ENCODE results near the gene ZNF136. TPM values are rescaled to one million over a fixed set of nuclear protein-coding genes. Genes with fewer than 3 reads are reported as not detected.

ZNF136 gene
- total and polyA plus RNA-seq, 4 donors = 0.92 to 5.8 (median 3.3) TPM

DNA sequence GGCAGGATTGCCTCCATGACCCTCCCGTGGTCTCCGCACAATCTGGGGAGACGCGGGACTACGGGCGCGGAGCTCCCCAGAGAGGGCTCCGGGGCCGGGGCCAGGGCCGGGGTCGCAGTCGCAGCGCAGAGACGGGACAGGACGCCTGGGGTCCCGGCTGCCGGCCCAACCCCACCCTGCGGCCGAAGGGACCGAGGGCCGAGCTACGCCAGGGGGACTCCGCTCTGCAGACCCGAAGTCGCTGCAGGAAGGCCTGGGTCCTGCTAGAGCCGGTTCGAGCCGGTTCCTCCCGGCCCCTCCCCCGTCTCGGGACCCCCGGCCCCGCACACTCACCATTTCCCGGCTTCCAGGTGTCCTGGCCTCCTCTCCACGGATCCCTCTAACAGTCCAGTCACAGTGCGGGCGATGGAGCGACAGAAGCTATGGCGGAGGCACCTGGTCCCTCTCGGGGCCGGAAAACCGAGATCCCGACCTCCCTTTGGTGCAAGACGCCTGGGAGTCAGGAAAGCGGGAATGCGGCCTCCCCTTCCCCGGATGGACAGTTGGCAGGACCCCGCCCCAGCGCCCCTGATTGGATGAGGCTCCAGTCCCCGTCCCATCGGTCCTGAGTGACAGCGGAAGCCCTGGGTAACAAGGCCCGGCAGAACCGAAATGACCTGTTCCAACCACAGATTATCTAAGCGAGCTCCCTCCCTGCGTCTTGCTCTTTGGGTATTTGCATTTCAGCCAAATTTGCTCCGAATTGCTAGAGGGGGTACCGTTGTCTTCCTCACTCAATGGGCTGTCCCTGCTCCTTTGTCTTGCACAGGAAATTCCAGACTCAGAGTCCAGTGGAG lies 6.5 kb upstream of the ZNF136 start, which contains the start of gene ZNF625:
Gene ZNF625 (minus strand): TSS at position 512 of the 836 bp plus-strand sequence. CDS start 176 bp downstream, at position 336.
- Histone ChIP-seq H3K9ac (ENCODE audit: low read depth in 1 of 2, low read length in 2 of 2) (peak within 1 kb of the TSS; percentile 31 to 60), H3K36me3 (ENCODE audit: control insufficient read depth in 4 of 4, insufficient read depth in 3 of 4, low read depth in 1 of 4, low read length in 3 of 4) (peaks cover 0 to 2% (median 0%) of the 10 kb centered on the region in 4 donors), H3K4me3 (ENCODE audit: low read depth in 1 of 3, low read length in 3 of 3) (peak within 1 kb of the TSS; percentile 51 to 82 (median 65)), H3K9me3 (ENCODE audit: control insufficient read depth in 4 of 4, low read length in 3 of 4) (peaks cover 0 to 2% (median 0%) of the 10 kb centered on the region in 4 donors), H3K4me1 (ENCODE audit: control insufficient read depth in 4 of 4, insufficient read depth in 4 of 4, low read length in 3 of 4) (peaks cover 0 to 7% (median 2%) of the 10 kb centered on the region in 4 donors), H3K27ac (ENCODE audit: low read depth in 1 of 2, low read length in 2 of 2) (peak within 1 kb of the TSS; percentile 6 to 77), H3K27me3 (ENCODE audit: control insufficient read depth in 4 of 4, insufficient read depth in 4 of 4, low read length in 3 of 4) (no peaks in the 10 kb centered on the region)
- 2% methylated on average over 58 of the region's 58 CpGs for WGBS
- TF ChIP-seq RAD21 (IDR thresholded peaks at IDR 0.05) (peak; percentile 10 to 26), RXRA (IDR thresholded peaks at IDR 0.05) (peak in 1 of 2 donors; percentile 59), GABPA (IDR thresholded peaks at IDR 0.05 in 1 of 2, conservative IDR thresholded peaks at IDR 0.05 in 1 of 2) (peak in 1 of 2 donors; percentile 60), JUND (IDR thresholded peaks at IDR 0.05) (no peak), SP1 (IDR thresholded peaks at IDR 0.05) (peak; percentile 56)
- DNase-seq (ENCODE audit: low spot score) = peak; percentile 79

DNA sequence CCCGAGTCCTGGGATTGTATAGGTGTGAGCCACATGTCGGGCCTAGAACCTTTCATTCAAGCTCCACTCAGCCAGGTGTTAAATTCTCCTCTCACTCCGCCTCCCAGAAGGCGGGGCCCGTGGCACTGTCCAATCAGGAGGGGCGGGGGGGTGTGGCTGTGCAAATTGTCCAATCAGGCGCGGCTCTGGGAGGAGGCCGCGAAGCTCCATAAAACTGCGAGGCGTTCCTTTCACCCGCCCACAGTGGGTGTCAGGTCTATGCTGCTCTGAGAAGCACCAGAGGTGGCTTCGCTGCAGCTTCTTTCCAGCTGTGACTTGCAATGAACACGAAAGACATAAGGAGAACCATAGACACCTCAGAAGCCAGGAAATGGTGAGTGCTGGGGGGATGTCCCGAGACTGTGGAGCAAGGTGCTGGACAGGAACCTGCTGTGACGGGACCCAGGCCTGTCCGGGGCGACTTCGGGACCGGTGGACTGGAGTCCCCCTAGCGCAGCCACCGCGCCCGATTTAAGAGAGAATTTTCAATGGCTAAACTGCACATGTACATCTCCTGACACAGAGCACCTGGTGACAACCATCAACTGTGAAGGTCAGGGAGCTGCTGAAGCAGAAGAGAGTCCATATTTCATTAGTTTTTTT lies 3.0 kb upstream of the ZNF136 start:
- no peaks in the 10 kb centered on the region for H3K27me3 ChIP-seq (ENCODE audit: control insufficient read depth in 4 of 4, insufficient read depth in 4 of 4, low read length in 3 of 4)
- H3K4me3 ChIP-seq (ENCODE audit: low read depth in 1 of 3, low read length in 3 of 3) = no peak overlapping the region
- H3K27ac ChIP-seq (ENCODE audit: low read depth in 1 of 2, low read length in 2 of 2) = no peak overlapping the region
- peaks cover 0 to 2% (median under 1%) of the 10 kb centered on the region in 4 donors for H3K9me3 ChIP-seq (ENCODE audit: control insufficient read depth in 4 of 4, low read length in 3 of 4)
- DNase-seq (ENCODE audit: low spot score) = no peak
- TF ChIP-seq TAF1 (conservative IDR thresholded peaks at IDR 0.05) = no peak
- no peak for TF ChIP-seq RXRA (IDR thresholded peaks at IDR 0.05)
- no peak for TF ChIP-seq SP1 (IDR thresholded peaks at IDR 0.05)
- TF ChIP-seq, protein P1, sequence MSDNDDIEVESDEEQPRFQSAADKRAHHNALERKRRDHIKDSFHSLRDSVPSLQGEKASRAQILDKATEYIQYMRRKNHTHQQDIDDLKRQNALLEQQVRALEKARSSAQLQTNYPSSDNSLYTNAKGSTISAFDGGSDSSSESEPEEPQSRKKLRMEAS (IDR thresholded peaks at IDR 0.05) = no peak
- TF ChIP-seq GABPA (IDR thresholded peaks at IDR 0.05 in 1 of 2, conservative IDR thresholded peaks at IDR 0.05 in 1 of 2) = no peak
- TF ChIP-seq, protein P2, sequence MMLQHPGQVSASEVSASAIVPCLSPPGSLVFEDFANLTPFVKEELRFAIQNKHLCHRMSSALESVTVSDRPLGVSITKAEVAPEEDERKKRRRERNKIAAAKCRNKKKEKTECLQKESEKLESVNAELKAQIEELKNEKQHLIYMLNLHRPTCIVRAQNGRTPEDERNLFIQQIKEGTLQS (IDR thresholded peaks at IDR 0.05) = no peak
- TF ChIP-seq FOXA1 (IDR thresholded peaks at IDR 0.05) = no peak
- H3K4me1 ChIP-seq (ENCODE audit: control insufficient read depth in 4 of 4, insufficient read depth in 4 of 4, low read length in 3 of 4) = peaks cover 10 to 19% (median 15%) of the 10 kb centered on the region in 4 donors
- WGBS = 93% methylated on average over 25 of the region's 25 CpGs
- no peak overlapping the region for H3K9ac ChIP-seq (ENCODE audit: low read depth in 1 of 2, low read length in 2 of 2)
- no peaks in the 10 kb centered on the region for H3K36me3 ChIP-seq (ENCODE audit: control insufficient read depth in 4 of 4, insufficient read depth in 3 of 4, low read depth in 1 of 4, low read length in 3 of 4)

DNA sequence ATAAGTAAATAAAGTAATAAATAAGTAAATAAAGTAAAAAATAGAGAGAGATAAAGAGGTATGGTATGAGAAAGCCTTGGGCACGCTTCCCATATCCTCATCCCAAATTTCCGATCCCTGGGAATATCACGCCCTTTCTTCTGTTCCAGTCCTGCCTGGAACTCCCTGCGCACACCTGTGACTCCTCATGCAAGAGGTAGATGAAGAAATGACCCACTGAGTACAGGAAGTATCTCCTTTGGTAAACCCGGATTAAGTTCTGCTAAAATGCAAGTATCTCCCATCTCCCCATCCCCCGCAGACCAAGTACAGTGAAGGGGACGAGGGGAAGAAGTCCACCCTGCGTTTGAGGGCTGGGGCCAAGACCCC lies 399 bp upstream of the ZNF136 start:
- 21% methylated on average over 8 of the region's 8 CpGs for whole genome bisulfite sequencing
- Histone ChIP-seq H3K4me1 (ENCODE audit: control insufficient read depth in 4 of 4, insufficient read depth in 4 of 4, low read length in 3 of 4) (peaks cover 7 to 19% (median 12%) of the 10 kb centered on the region in 4 donors), H3K27ac (ENCODE audit: low read depth in 1 of 2, low read length in 2 of 2) (peak overlapping the region; percentile 90 to 96)

More for the DNA sequence above, 399 bp upstream of the ZNF136 start:
- peak overlapping the region in 1 of 2 donors; percentile 86 for H3K9ac ChIP-seq (ENCODE audit: low read depth in 1 of 2, low read length in 2 of 2)
- no peak for DNase-seq (ENCODE audit: low spot score)
- peaks cover 0 to 2% (median 0%) of the 10 kb centered on the region in 4 donors for H3K9me3 ChIP-seq (ENCODE audit: control insufficient read depth in 4 of 4, low read length in 3 of 4)
- peaks cover 0 to 7% (median under 1%) of the 10 kb centered on the region in 4 donors for H3K36me3 ChIP-seq (ENCODE audit: control insufficient read depth in 4 of 4, insufficient read depth in 3 of 4, low read depth in 1 of 4, low read length in 3 of 4)
- H3K4me3 ChIP-seq (ENCODE audit: low read depth in 1 of 3, low read length in 3 of 3) = peak overlapping the region; percentile 93 to 97 (median 96)
- TF ChIP-seq SP1 (IDR thresholded peaks at IDR 0.05) = no peak
- TF ChIP-seq, protein P3, sequence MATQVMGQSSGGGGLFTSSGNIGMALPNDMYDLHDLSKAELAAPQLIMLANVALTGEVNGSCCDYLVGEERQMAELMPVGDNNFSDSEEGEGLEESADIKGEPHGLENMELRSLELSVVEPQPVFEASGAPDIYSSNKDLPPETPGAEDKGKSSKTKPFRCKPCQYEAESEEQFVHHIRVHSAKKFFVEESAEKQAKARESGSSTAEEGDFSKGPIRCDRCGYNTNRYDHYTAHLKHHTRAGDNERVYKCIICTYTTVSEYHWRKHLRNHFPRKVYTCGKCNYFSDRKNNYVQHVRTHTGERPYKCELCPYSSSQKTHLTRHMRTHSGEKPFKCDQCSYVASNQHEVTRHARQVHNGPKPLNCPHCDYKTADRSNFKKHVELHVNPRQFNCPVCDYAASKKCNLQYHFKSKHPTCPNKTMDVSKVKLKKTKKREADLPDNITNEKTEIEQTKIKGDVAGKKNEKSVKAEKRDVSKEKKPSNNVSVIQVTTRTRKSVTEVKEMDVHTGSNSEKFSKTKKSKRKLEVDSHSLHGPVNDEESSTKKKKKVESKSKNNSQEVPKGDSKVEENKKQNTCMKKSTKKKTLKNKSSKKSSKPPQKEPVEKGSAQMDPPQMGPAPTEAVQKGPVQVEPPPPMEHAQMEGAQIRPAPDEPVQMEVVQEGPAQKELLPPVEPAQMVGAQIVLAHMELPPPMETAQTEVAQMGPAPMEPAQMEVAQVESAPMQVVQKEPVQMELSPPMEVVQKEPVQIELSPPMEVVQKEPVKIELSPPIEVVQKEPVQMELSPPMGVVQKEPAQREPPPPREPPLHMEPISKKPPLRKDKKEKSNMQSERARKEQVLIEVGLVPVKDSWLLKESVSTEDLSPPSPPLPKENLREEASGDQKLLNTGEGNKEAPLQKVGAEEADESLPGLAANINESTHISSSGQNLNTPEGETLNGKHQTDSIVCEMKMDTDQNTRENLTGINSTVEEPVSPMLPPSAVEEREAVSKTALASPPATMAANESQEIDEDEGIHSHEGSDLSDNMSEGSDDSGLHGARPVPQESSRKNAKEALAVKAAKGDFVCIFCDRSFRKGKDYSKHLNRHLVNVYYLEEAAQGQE (IDR thresholded peaks at IDR 0.05) = no peak
- TF ChIP-seq JUND (IDR thresholded peaks at IDR 0.05) = no peak
- TF ChIP-seq NR2F2 (IDR thresholded peaks at IDR 0.05) = no peak
- TF ChIP-seq HNF4G (IDR thresholded peaks at IDR 0.05) = no peak
- no peak for TF ChIP-seq HNF4A (conservative IDR thresholded peaks at IDR 0.05)
- TF ChIP-seq EGR1 (IDR thresholded peaks at IDR 0.05; ENCODE audit: low read depth in 2 of 2) = no peak
- no peak for TF ChIP-seq YY1 (IDR thresholded peaks at IDR 0.05)
- TF ChIP-seq RXRA (IDR thresholded peaks at IDR 0.05) = no peak
- TF ChIP-seq FOXA1 (IDR thresholded peaks at IDR 0.05) = no peak
- no peak for TF ChIP-seq FOXA2 (IDR thresholded peaks at IDR 0.05)
- no peak for TF ChIP-seq TAF1 (conservative IDR thresholded peaks at IDR 0.05)
- H3K27me3 ChIP-seq (ENCODE audit: control insufficient read depth in 4 of 4, insufficient read depth in 4 of 4, low read length in 3 of 4) = no peaks in the 10 kb centered on the region

All from liver (tissue), 9 donors.